ENCODE results near the gene S100A1. TPM values are rescaled to one million over a fixed set of nuclear protein-coding genes. Genes with fewer than 3 reads are reported as not detected.
A peak's percentile ranks its signal among the peaks of the same experiment; 100 is the strongest.

S100A1 gene
- total RNA-seq, 1 experiment from 2014 or later, result not detected

GRCh38 chr1:153597206-153597605 lies 31.0 kb upstream of the S100A1 start:
- no peak for DNase-seq (ENCODE audit: low spot score)
- no peak overlapping the region for H3K4me3 ChIP-seq (ENCODE audit: low read depth, low read length, poor library complexity, severe bottlenecking)
- no peak overlapping the region for H3K27ac ChIP-seq (ENCODE audit: low read depth, low read length, poor library complexity, severe bottlenecking)
- no peaks in the 10 kb centered on the region for H3K27me3 ChIP-seq (replicated peaks; ENCODE audit: insufficient read depth, low read depth, low read length, poor library complexity)
- ChIA-PET POLR2A (ENCODE audit: low non-redundant PET) (no interaction called here), CTCF (no interaction called here)
- no TSS peak for BruUV-seq (replicated peaks)
- H3K36me3 ChIP-seq (ENCODE audit: insufficient read depth, low read length, poor library complexity, severe bottlenecking), result no peaks in the 10 kb centered on the region
- peaks cover 4% of the 10 kb centered on the region for H3K4me1 ChIP-seq (ENCODE audit: insufficient read depth, low read length, poor library complexity, severe bottlenecking)
- intact Hi-C loops (cut with micrococcal nuclease; ENCODE audit: unreplicated experiment), result no loop called here
- no peaks in the 10 kb centered on the region for H3K9me3 ChIP-seq (ENCODE audit: low read depth, low read length, poor library complexity, severe bottlenecking)
- TF ChIP-seq EZH2 (IDR thresholded peaks at IDR 0.05; ENCODE audit: borderline replicate concordance, low read depth, low read length, poor library complexity, severe bottlenecking) (no peak), CTCF (conservative IDR thresholded peaks at IDR 0.05; ENCODE audit: low read depth, low read length) (no peak)

DNA sequence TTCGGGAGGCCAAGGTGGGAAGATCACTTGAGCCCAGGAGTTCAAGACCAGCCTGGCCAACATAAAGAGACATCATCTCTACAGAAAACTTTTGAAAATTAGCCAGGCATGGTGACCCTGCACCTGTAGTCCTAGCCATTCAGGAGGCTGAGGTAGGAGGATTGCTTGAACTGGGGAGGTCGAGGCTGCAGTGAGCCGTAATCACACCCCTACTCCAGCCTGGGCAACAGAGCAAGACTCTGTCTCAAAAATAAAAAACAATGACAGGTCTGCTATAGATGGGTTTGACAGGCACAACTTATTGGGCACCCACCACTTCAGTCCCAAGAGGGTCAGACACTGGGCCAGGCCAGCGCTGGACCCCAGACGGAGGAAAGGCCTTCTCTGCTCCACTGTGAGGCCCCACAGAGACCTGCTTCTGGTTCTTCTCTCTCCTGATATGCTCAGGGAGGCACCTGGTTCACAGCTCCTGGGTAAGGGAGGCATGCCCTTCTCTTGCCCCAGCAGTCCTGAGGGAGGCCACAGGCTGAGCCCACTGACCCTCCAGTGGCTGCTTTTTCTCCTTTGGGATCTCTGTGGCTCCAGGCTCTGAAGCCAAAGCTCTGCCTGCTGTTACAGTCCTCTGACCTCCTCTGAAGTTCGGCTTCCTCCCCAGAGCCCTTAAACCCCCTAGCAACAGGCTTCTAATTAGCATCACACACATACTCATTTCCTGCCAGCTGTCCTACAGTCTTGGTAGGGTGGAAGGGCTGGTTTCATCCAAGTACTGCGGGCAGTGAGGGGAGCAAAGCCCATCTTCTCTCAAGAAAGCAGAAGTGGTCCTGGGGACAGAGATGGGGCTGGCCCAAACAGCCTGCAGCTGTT lies 29.7 kb upstream of the S100A1 start:
- Histone ChIP-seq H3K9me3 (ENCODE audit: low read depth, low read length, poor library complexity, severe bottlenecking) (no peaks in the 10 kb centered on the region), H3K36me3 (ENCODE audit: insufficient read depth, low read length, poor library complexity, severe bottlenecking) (no peaks in the 10 kb centered on the region), H3K4me3 (ENCODE audit: low read depth, low read length, poor library complexity, severe bottlenecking) (no peak overlapping the region), H3K27me3 (replicated peaks; ENCODE audit: insufficient read depth, low read depth, low read length, poor library complexity) (no peaks in the 10 kb centered on the region), H3K4me1 (ENCODE audit: insufficient read depth, low read length, poor library complexity, severe bottlenecking) (peaks cover 4% of the 10 kb centered on the region), H3K27ac (ENCODE audit: low read depth, low read length, poor library complexity, severe bottlenecking) (no peak overlapping the region)
- no peak for TF ChIP-seq CTCF (conservative IDR thresholded peaks at IDR 0.05; ENCODE audit: low read depth, low read length)
- no peak for TF ChIP-seq EZH2 (IDR thresholded peaks at IDR 0.05; ENCODE audit: borderline replicate concordance, low read depth, low read length, poor library complexity, severe bottlenecking)
- POLR2A ChIA-PET (ENCODE audit: low non-redundant PET), result no interaction called here
- peak; percentile 83 for DNase-seq (ENCODE audit: low spot score)
- intact Hi-C loops (cut with micrococcal nuclease; ENCODE audit: unreplicated experiment), result no loop called here
- CTCF ChIA-PET, result no interaction called here
- no TSS peak for BruUV-seq (replicated peaks)

- intact Hi-C loops (cut with micrococcal nuclease; ENCODE audit: unreplicated experiment), result no loop called here
- no peak overlapping the region for H3K4me3 ChIP-seq (ENCODE audit: low read depth, low read length, poor library complexity, severe bottlenecking)
- no peaks in the 10 kb centered on the region for H3K9me3 ChIP-seq (ENCODE audit: low read depth, low read length, poor library complexity, severe bottlenecking)
- no peak for TF ChIP-seq CTCF (conservative IDR thresholded peaks at IDR 0.05; ENCODE audit: low read depth, low read length)
- no peak for TF ChIP-seq EZH2 (IDR thresholded peaks at IDR 0.05; ENCODE audit: borderline replicate concordance, low read depth, low read length, poor library complexity, severe bottlenecking)
- POLR2A ChIA-PET (ENCODE audit: low non-redundant PET), result no interaction called here
- H3K4me1 ChIP-seq (ENCODE audit: insufficient read depth, low read length, poor library complexity, severe bottlenecking), result peaks cover 4% of the 10 kb centered on the region
- DNase-seq (ENCODE audit: low spot score), result no peak
- no TSS peak for BruUV-seq (replicated peaks)
- CTCF ChIA-PET, result no interaction called here
- no peaks in the 10 kb centered on the region for H3K27me3 ChIP-seq (replicated peaks; ENCODE audit: insufficient read depth, low read depth, low read length, poor library complexity)
- H3K27ac ChIP-seq (ENCODE audit: low read depth, low read length, poor library complexity, severe bottlenecking), result no peak overlapping the region
- no peaks in the 10 kb centered on the region for H3K36me3 ChIP-seq (ENCODE audit: insufficient read depth, low read length, poor library complexity, severe bottlenecking)
Measured at GRCh38 chr1:153599847-153600246, 28.4 kb upstream of the S100A1 start.

Measured in A673 (cell line).